Measurements from ENCODE around the gene ERBB2.

The ERBB2 gene

GRCh38 chr17:39699818-39700147, at the start of gene ERBB2:
TSS of gene ERBB2 (plus strand) at chr17:39700064. CDS start at chr17:39700239, 175 bp downstream.
- FAIRE-seq (peak; percentile 97), DNase-seq (ENCODE audit: insufficient read length, low spot score) (peak; percentile 92)

- FAIRE-seq: peak; percentile 20
Measured at GRCh38 chr17:39650121-39650579, 49.7 kb upstream of the ERBB2 start.

GRCh38 chr17:39651923-39652586, 47.8 kb upstream of the ERBB2 start:
- FAIRE-seq: no peak
- no peak for DNase-seq (ENCODE audit: insufficient read length, low spot score)

More at GRCh38 chr17:39650121-39650579, 49.7 kb upstream of the ERBB2 start:
- no peak for DNase-seq (ENCODE audit: insufficient read length, low spot score)

GRCh38 chr17:39652587-39653315, 47.1 kb upstream of the ERBB2 start:
- FAIRE-seq: peak; percentile 33
- DNase-seq (ENCODE audit: insufficient read length, low spot score): no peak

GRCh38 chr17:39653316-39653661, 46.6 kb upstream of the ERBB2 start:
- DNase-seq (ENCODE audit: insufficient read length, low spot score) (no peak), FAIRE-seq (no peak)

GRCh38 chr17:39653662-39654331, 46.1 kb upstream of the ERBB2 start:
- peak; percentile 44 for FAIRE-seq
- DNase-seq (ENCODE audit: insufficient read length, low spot score): peak; percentile 79

- DNase-seq (ENCODE audit: insufficient read length, low spot score): no peak
Measured at GRCh38 chr17:39655105-39655504, 44.8 kb upstream of the ERBB2 start.

GRCh38 chr17:39658346-39658745, 41.5 kb upstream of the ERBB2 start:
- FAIRE-seq: no peak
- no peak for DNase-seq (ENCODE audit: insufficient read length, low spot score)

More at GRCh38 chr17:39655105-39655504, 44.8 kb upstream of the ERBB2 start:
- FAIRE-seq: no peak

- no peak for FAIRE-seq
- DNase-seq (ENCODE audit: insufficient read length, low spot score): no peak
Measured at GRCh38 chr17:39658760-39659159, 41.1 kb upstream of the ERBB2 start.

GRCh38 chr17:39659279-39660010, 40.4 kb upstream of the ERBB2 start:
- DNase-seq (ENCODE audit: insufficient read length, low spot score) (no peak), FAIRE-seq (no peak)

- no peak for DNase-seq (ENCODE audit: insufficient read length, low spot score)
- no peak for FAIRE-seq
Measured at GRCh38 chr17:39660011-39660360, 39.9 kb upstream of the ERBB2 start.

GRCh38 chr17:39660397-39661385, 39.2 kb upstream of the ERBB2 start:
- DNase-seq (ENCODE audit: insufficient read length, low spot score): no peak
- peak; percentile 52 for FAIRE-seq

- peak; percentile 72 for FAIRE-seq
- DNase-seq (ENCODE audit: insufficient read length, low spot score): no peak
Measured at GRCh38 chr17:39661744-39662541, 37.9 kb upstream of the ERBB2 start.

GRCh38 chr17:39662551-39663339, 37.1 kb upstream of the ERBB2 start:
- FAIRE-seq (no peak), DNase-seq (ENCODE audit: insufficient read length, low spot score) (no peak)

- DNase-seq (ENCODE audit: insufficient read length, low spot score) (no peak), FAIRE-seq (no peak)
Measured at GRCh38 chr17:39663340-39663687, 36.5 kb upstream of the ERBB2 start.

GRCh38 chr17:39663688-39664580, 35.9 kb upstream of the ERBB2 start:
- DNase-seq (ENCODE audit: insufficient read length, low spot score) (no peak), FAIRE-seq (no peak)

Measured in HTR-8/SVneo (cell line).